Measurements from ENCODE around the gene MPHOSPH6. TPM values are rescaled to one million over a fixed set of nuclear protein-coding genes. Genes with fewer than 3 reads are reported as not detected.

The MPHOSPH6 gene
- total and polyA plus RNA-seq, 12 donors = 12.7 to 85.3 (median 23.8) TPM

- intact Hi-C loops (cut with DNase I) = no loop called here
- TF ChIP-seq CTCF (IDR thresholded peaks at IDR 0.05) = no peak
- TF ChIP-seq POLR2A (IDR thresholded peaks at IDR 0.05) = no peak
- Histone ChIP-seq H3K27me3 (peaks cover 5% of the 10 kb centered on the region), H3K36me3 (replicated peaks in 1 of 2) (no peaks in the 10 kb centered on the region), H3K4me1 (replicated peaks in 1 of 2) (no peaks in the 10 kb centered on the region), H3K9me3 (replicated peaks in 1 of 3) (no peaks in the 10 kb centered on the region), H3K27ac (no peak overlapping the region), H3K4me3 (no peak overlapping the region)
- DNase-seq = no peak
- 36 to 66% (median 60%) methylated on average over 1 of the region's 1 CpG for WGBS, 4 donors
Observed at GRCh38 chr16:82183004-82183397, 13.0 kb upstream of the MPHOSPH6 start.

GRCh38 chr16:82182266-82183003 lies 12.4 kb upstream of the MPHOSPH6 start:
- H3K4me3 ChIP-seq = no peak overlapping the region
- TF ChIP-seq CTCF (IDR thresholded peaks at IDR 0.05) = no peak
- TF ChIP-seq POLR2A (IDR thresholded peaks at IDR 0.05) = no peak
- no peak for DNase-seq
- no peaks in the 10 kb centered on the region for H3K4me1 ChIP-seq (replicated peaks in 1 of 2)
- H3K36me3 ChIP-seq (replicated peaks in 1 of 2) = no peaks in the 10 kb centered on the region
- H3K9me3 ChIP-seq (replicated peaks in 1 of 3) = no peaks in the 10 kb centered on the region
- intact Hi-C loops (cut with DNase I) = no loop called here
- peaks cover 5% of the 10 kb centered on the region for H3K27me3 ChIP-seq
- H3K27ac ChIP-seq = no peak overlapping the region
- WGBS, 4 donors = 61 to 69% (median 67%) methylated on average over 4 of the region's 4 CpGs

- H3K9me3 ChIP-seq (replicated peaks in 1 of 3) = no peaks in the 10 kb centered on the region
- intact Hi-C loops (cut with DNase I) = no loop called here
- DNase-seq = no peak
- 68 to 80% (median 76%) methylated on average over 3 of the region's 3 CpGs for WGBS, 4 donors
- no peak overlapping the region for H3K4me3 ChIP-seq
- no peaks in the 10 kb centered on the region for H3K4me1 ChIP-seq (replicated peaks in 1 of 2)
- TF ChIP-seq POLR2A (IDR thresholded peaks at IDR 0.05) (no peak), CTCF (IDR thresholded peaks at IDR 0.05) (no peak)
- peaks cover 5% of the 10 kb centered on the region for H3K27me3 ChIP-seq
- H3K27ac ChIP-seq = no peak overlapping the region
- no peaks in the 10 kb centered on the region for H3K36me3 ChIP-seq (replicated peaks in 1 of 2)
Observed at GRCh38 chr16:82181461-82182185, 11.6 kb upstream of the MPHOSPH6 start.

GRCh38 chr16:82178352-82178751 lies 8.3 kb upstream of the MPHOSPH6 start:
- DNase-seq = no peak
- WGBS, 4 donors = 79 to 86% (median 82%) methylated on average over 2 of the region's 2 CpGs
- no peak for TF ChIP-seq POLR2A (IDR thresholded peaks at IDR 0.05)
- TF ChIP-seq CTCF (IDR thresholded peaks at IDR 0.05) = no peak
- Histone ChIP-seq H3K9me3 (replicated peaks in 1 of 3) (no peaks in the 10 kb centered on the region), H3K27me3 (peaks cover 5% of the 10 kb centered on the region), H3K4me3 (no peak overlapping the region), H3K4me1 (replicated peaks in 1 of 2) (no peaks in the 10 kb centered on the region), H3K27ac (no peak overlapping the region), H3K36me3 (replicated peaks in 1 of 2) (no peaks in the 10 kb centered on the region)
- intact Hi-C loops (cut with DNase I) = no loop called here
